Esophagus squamous epithelium (tissue), 5 donors: ENCODE results near the gene SECISBP2L. TPM values are rescaled to one million over a fixed set of nuclear protein-coding genes. Genes with fewer than 3 reads are reported as not detected.

Experiments
- DNase-seq: peaks from one replicate; lab custom pipeline; 2025; lab: John Stamatoyannopoulos, UW
- H3K27ac ChIP-seq, 4 donors: fragments of 200-600 bp; sonication (generic); one replicate each; pipeline ENCODE4 v1.5.1; 2016 to 2019; ENCODE audit warnings: mild to moderate bottlenecking in 1 of 4
- H3K27me3 ChIP-seq, 4 donors: fragments of 200-600 bp; sonication (generic); 1 replicate in 3 of 4; 2 replicates in 1 of 4; pipeline versions ENCODE4 v1.5.1 to v1.6.0; 2017 to 2021; ENCODE audit warnings: antibody characterized with exemption in 1 of 4
- H3K36me3 ChIP-seq, 3 donors: fragments of 200-600 bp; sonication (generic); one replicate each; pipeline ENCODE4 v1.5.1; 2016 to 2019
- H3K4me1 ChIP-seq, 3 donors: fragments of 200-600 bp; sonication (generic); one replicate each; pipeline ENCODE4 v1.5.1; 2017 to 2019
- H3K4me3 ChIP-seq, 4 donors: fragments of 200-600 bp; sonication (generic); 1 replicate in 3 of 4; 2 replicates in 1 of 4; pipeline ENCODE4 v1.5.1; 2016 to 2019; ENCODE audit warnings: mild to moderate bottlenecking in 2 of 4, moderate library complexity in 1 of 4
- H3K9me3 ChIP-seq, 3 donors: fragments of 200-600 bp; sonication (generic); one replicate each; pipeline ENCODE4 v1.5.1; 2016 to 2019
- CTCF ChIP-seq, 6 experiments: fragments of 450-650 bp in 4 of 6; fragments of 200-600 bp in 2 of 6; sonication (generic) in 2 of 6; IDR thresholded peaks; one replicate each; pipeline ENCODE4 v1.5.1; 2016 to 2019; ENCODE audit warnings: antibody characterized with exemption in 6 of 6, mild to moderate bottlenecking in 4 of 6, moderate library complexity in 4 of 6
- POLR2A ChIP-seq, 4 donors: fragments of 450-650 bp; IDR thresholded peaks; one replicate each; pipeline ENCODE4 v1.6.1; 2017; ENCODE audit warnings: antibody characterized with exemption in 4 of 4, mild to moderate bottlenecking in 4 of 4, moderate library complexity in 3 of 4
- WGBS, 2 donors: methylation state at CpG; one replicate each; pipeline ENCODE4 v1.1.5; 2018; 5-methylcytosine and 5-hydroxymethylcytosine counted together
- intact Hi-C: fragments of 100-400 bp; cut with DNase I; formaldehyde crosslinking; loops from one replicate; pipeline ENCODE4 v1.15.0; 2022
- total RNA-seq, 4 donors: library from RNA; depleted of rRNA; stranded (reverse); fragments of >200 nt; gene quantifications; one replicate each; pipeline ENCODE4 v1.1.0, GENCODE V29; 2016
- donor health status: DM: yes; HTN: yes; CAD: no.

Gene SECISBP2L
- total RNA-seq, 4 donors from 2014 or later: 15.1 to 33.0 (median 20.3) TPM

- Histone ChIP-seq H3K9me3 (no peaks in the 10 kb centered on the region), H3K4me3 (no peak overlapping the region), H3K36me3 (peaks cover 0 to 74% (median 2%) of the 10 kb centered on the region in 3 donors), H3K27me3 (no peaks in the 10 kb centered on the region), H3K4me1 (peaks cover 0 to 2% (median 0%) of the 10 kb centered on the region in 3 donors), H3K27ac (no peak overlapping the region)
- no peak for DNase-seq
- intact Hi-C loops: no loop called here
- TF ChIP-seq POLR2A (IDR thresholded peaks at IDR 0.05) (no peak), CTCF (IDR thresholded peaks at IDR 0.05) (no peak)
- WGBS, 2 donors: 85 to 90% methylated on average over 2 of the region's 2 CpGs
Measured at GRCh38 chr15:49031804-49032203, 14.4 kb downstream of the SECISBP2L start.

GRCh38 chr15:49026700-49027099 is 19.5 kb downstream of the SECISBP2L start:
- Histone ChIP-seq H3K36me3 (peaks cover 0 to 77% (median 4%) of the 10 kb centered on the region in 3 donors), H3K4me3 (no peak overlapping the region), H3K9me3 (no peaks in the 10 kb centered on the region), H3K27ac (no peak overlapping the region), H3K27me3 (no peaks in the 10 kb centered on the region), H3K4me1 (no peaks in the 10 kb centered on the region)
- DNase-seq: no peak
- TF ChIP-seq CTCF (IDR thresholded peaks at IDR 0.05) (no peak), POLR2A (IDR thresholded peaks at IDR 0.05) (no peak)
- 79 to 83% methylated on average over 1 of the region's 1 CpG for WGBS, 2 donors
- intact Hi-C loops: no loop called here

GRCh38 chr15:49024840-49025239 is 21.4 kb downstream of the SECISBP2L start:
- Histone ChIP-seq H3K4me1 (no peaks in the 10 kb centered on the region), H3K27ac (no peak overlapping the region), H3K27me3 (no peaks in the 10 kb centered on the region), H3K36me3 (peaks cover 0 to 90% (median 4%) of the 10 kb centered on the region in 3 donors), H3K9me3 (no peaks in the 10 kb centered on the region), H3K4me3 (no peak overlapping the region)
- intact Hi-C loops: no loop called here
- no peak for DNase-seq
- TF ChIP-seq CTCF (IDR thresholded peaks at IDR 0.05) (no peak), POLR2A (IDR thresholded peaks at IDR 0.05) (no peak)
- WGBS, 2 donors: 79 to 88% methylated on average over 1 of the region's 1 CpG

GRCh38 chr15:49023354-49023753 is 22.9 kb downstream of the SECISBP2L start:
- Histone ChIP-seq H3K4me1 (no peaks in the 10 kb centered on the region), H3K4me3 (no peak overlapping the region), H3K27ac (no peak overlapping the region), H3K27me3 (no peaks in the 10 kb centered on the region), H3K36me3 (peaks cover 0 to 88% (median 4%) of the 10 kb centered on the region in 3 donors), H3K9me3 (no peaks in the 10 kb centered on the region)
- TF ChIP-seq POLR2A (IDR thresholded peaks at IDR 0.05): no peak
- TF ChIP-seq CTCF (IDR thresholded peaks at IDR 0.05): no peak
- DNase-seq: no peak
- intact Hi-C loops: no loop called here
- 78 to 83% methylated on average over 3 of the region's 3 CpGs for WGBS, 2 donors

- WGBS, 2 donors: 40 to 86% methylated on average over 2 of the region's 2 CpGs
- Histone ChIP-seq H3K4me1 (no peaks in the 10 kb centered on the region), H3K27me3 (no peaks in the 10 kb centered on the region), H3K4me3 (no peak overlapping the region), H3K36me3 (peaks cover 0 to 94% (median 11%) of the 10 kb centered on the region in 3 donors), H3K27ac (no peak overlapping the region), H3K9me3 (no peaks in the 10 kb centered on the region)
- no peak for TF ChIP-seq CTCF (IDR thresholded peaks at IDR 0.05)
- TF ChIP-seq POLR2A (IDR thresholded peaks at IDR 0.05): no peak
- no peak for DNase-seq
- intact Hi-C loops: no loop called here
Measured at GRCh38 chr15:49015896-49016295, 30.4 kb downstream of the SECISBP2L start.
